ENCODE results near the gene PLCD3. TPM values are rescaled to one million over a fixed set of nuclear protein-coding genes. Genes with fewer than 3 reads are reported as not detected.
A peak's percentile ranks its signal among the peaks of the same experiment; 100 is the strongest.

Gene PLCD3
- total and polyA plus RNA-seq, 9 of the 15 experiments (the other 6 are each of a cell fraction or from before 2014, with no cell fraction given) = 0.20 to 22.6 (median 7.5) TPM

GRCh38 chr17:45146890-45147580 lies 14.7 kb upstream of the PLCD3 start (continued):
- TF ChIP-seq IRF1 (CRISPR knock-in tag; IDR thresholded peaks at IDR 0.05; ENCODE audit: borderline replicate concordance) = no peak
- TF ChIP-seq NR2C1 (IDR thresholded peaks at IDR 0.05) = no peak; the same call in 1 of the 2 replicates
- peak; percentile 50 for TF ChIP-seq NR2C1 (tag; IDR thresholded peaks at IDR 0.05)
- TF ChIP-seq TCF7L2 (IDR thresholded peaks at IDR 0.05; ENCODE audit: low read depth, low read length) = no peak
- TF ChIP-seq PBX2 (CRISPR knock-in tag; IDR thresholded peaks at IDR 0.05; ENCODE audit: low read depth) = no peak
- TF ChIP-seq PBX2 (tag; conservative IDR thresholded peaks at IDR 0.05; ENCODE audit: low read depth) = no peak; the same call in 1 of the 2 replicates
- TF ChIP-seq CTCF (IDR thresholded peaks at IDR 0.05 in 2 of 3, conservative IDR thresholded peaks at IDR 0.05 in 1 of 3; ENCODE audit: insufficient read depth in 2 of 3, low read depth in 1 of 3, low read length in 3 of 3) = no peak
- no peak for TF ChIP-seq MTA2 (IDR thresholded peaks at IDR 0.05; ENCODE audit: low read depth)
- TF ChIP-seq ZNF561 (CRISPR knock-in tag; conservative IDR thresholded peaks at IDR 0.05) = 0 out of 2 replicates have a peak, but pooled peaks have one; percentile 60
- peak; percentile 17 for TF ChIP-seq NEUROD1 (IDR thresholded peaks at IDR 0.05; ENCODE audit: borderline replicate concordance, low read depth, low read length, partially characterized antibody)
- TF ChIP-seq MCM3 (IDR thresholded peaks at IDR 0.05) = no peak
- TF ChIP-seq ZNF197 (CRISPR knock-in tag; IDR thresholded peaks at IDR 0.05; ENCODE audit: low read depth) = 0 out of 2 replicates have a peak, but pooled peaks have one; percentile 69
- no peak for TF ChIP-seq TRIM28 (IDR thresholded peaks at IDR 0.05)
- TF ChIP-seq ZBTB26 (CRISPR knock-in tag; IDR thresholded peaks at IDR 0.05) = peak; percentile 68; the same call in 1 of the 2 replicates
- no peak for TF ChIP-seq PPARD (CRISPR knock-in tag; IDR thresholded peaks at IDR 0.05)
- no peak for TF ChIP-seq XRCC3 (IDR thresholded peaks at IDR 0.05)
- peak; percentile 76; the same call in 1 of the 2 replicates for TF ChIP-seq ZNF41 (CRISPR knock-in tag; conservative IDR thresholded peaks at IDR 0.05)
- TF ChIP-seq KLF10 (CRISPR knock-in tag; IDR thresholded peaks at IDR 0.05) = no peak
- peak; percentile 70; the same call in 1 of the 2 replicates for TF ChIP-seq ATF4 (CRISPR knock-in tag; IDR thresholded peaks at IDR 0.05)
- no peak for TF ChIP-seq ZNF57 (CRISPR knock-in tag; IDR thresholded peaks at IDR 0.05)

All from K562 (cell line).